HL-60 (cell line): ENCODE measurements around the gene SBK3.

ENCODE experiments used
- DNase-seq, 2 experiments: peaks; one replicate each; pipeline ENCODE4 v3.0.0-alpha.2; 2010 to 2020; ENCODE audit warnings: low read depth in 1 of 2, low spot score in 1 of 2
- H3K27ac ChIP-seq: fragments of 250-450 bp; sonication (Bioruptor Pico); replicated peaks from 2 replicates; pipeline ENCODE4 v1.5.1; 2020; ENCODE audit warnings: mild to moderate bottlenecking, moderate library complexity
- H3K27me3 ChIP-seq: fragments of 250-450 bp; sonication (Bioruptor Pico); 2 replicates; pipeline ENCODE4 v1.5.1; 2021; ENCODE audit warnings: mild to moderate bottlenecking, moderate library complexity; ENCODE audit not compliant: insufficient read depth, poor library complexity, severe bottlenecking
- H3K4me3 ChIP-seq: replicated peaks from 2 replicates; pipeline ENCODE4 v1.5.1; 2011; ENCODE audit warnings: mild to moderate bottlenecking, control low read depth, low read length; ENCODE audit not compliant: insufficient read depth
- GABPA ChIP-seq: IDR thresholded peaks from 2 replicates; pipeline ENCODE4 v1.6.1; 2012; ENCODE audit warnings: low read depth
- POLR2AphosphoS5 ChIP-seq: IDR thresholded peaks from 2 replicates; pipeline ENCODE4 v1.6.1; 2012; ENCODE audit warnings: low read depth
- SPI1 ChIP-seq: IDR thresholded peaks from 2 replicates; pipeline ENCODE4 v1.6.1; 2012; ENCODE audit warnings: low read depth, mild to moderate bottlenecking, borderline replicate concordance
- TF ChIP-seq, protein P1 (sequence below): IDR thresholded peaks from 2 replicates; pipeline ENCODE4 v1.6.1; 2012; ENCODE audit warnings: low read depth; ENCODE audit not compliant: insufficient replicate concordance
- TF ChIP-seq, protein P2 (sequence below): IDR thresholded peaks from one replicate; pipeline ENCODE4 v1.5.1; 2011; ENCODE audit warnings: low read length, control low read depth, inconsistent platforms; ENCODE audit not compliant: insufficient read depth

SBK3 gene

GRCh38 chr19:55516878-55517620, 28.3 kb downstream of the SBK3 start:
- Histone ChIP-seq H3K27me3 (no peaks in the 10 kb centered on the region), H3K27ac (0 out of 2 replicates have a peak overlapping the region, but pooled peaks have one; percentile 8), H3K4me3 (peak overlapping the region; percentile 28)
- peak; percentile 83 to 87 for DNase-seq
- TF ChIP-seq, protein P1, sequence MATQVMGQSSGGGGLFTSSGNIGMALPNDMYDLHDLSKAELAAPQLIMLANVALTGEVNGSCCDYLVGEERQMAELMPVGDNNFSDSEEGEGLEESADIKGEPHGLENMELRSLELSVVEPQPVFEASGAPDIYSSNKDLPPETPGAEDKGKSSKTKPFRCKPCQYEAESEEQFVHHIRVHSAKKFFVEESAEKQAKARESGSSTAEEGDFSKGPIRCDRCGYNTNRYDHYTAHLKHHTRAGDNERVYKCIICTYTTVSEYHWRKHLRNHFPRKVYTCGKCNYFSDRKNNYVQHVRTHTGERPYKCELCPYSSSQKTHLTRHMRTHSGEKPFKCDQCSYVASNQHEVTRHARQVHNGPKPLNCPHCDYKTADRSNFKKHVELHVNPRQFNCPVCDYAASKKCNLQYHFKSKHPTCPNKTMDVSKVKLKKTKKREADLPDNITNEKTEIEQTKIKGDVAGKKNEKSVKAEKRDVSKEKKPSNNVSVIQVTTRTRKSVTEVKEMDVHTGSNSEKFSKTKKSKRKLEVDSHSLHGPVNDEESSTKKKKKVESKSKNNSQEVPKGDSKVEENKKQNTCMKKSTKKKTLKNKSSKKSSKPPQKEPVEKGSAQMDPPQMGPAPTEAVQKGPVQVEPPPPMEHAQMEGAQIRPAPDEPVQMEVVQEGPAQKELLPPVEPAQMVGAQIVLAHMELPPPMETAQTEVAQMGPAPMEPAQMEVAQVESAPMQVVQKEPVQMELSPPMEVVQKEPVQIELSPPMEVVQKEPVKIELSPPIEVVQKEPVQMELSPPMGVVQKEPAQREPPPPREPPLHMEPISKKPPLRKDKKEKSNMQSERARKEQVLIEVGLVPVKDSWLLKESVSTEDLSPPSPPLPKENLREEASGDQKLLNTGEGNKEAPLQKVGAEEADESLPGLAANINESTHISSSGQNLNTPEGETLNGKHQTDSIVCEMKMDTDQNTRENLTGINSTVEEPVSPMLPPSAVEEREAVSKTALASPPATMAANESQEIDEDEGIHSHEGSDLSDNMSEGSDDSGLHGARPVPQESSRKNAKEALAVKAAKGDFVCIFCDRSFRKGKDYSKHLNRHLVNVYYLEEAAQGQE, result no peak
- TF ChIP-seq, protein P2, sequence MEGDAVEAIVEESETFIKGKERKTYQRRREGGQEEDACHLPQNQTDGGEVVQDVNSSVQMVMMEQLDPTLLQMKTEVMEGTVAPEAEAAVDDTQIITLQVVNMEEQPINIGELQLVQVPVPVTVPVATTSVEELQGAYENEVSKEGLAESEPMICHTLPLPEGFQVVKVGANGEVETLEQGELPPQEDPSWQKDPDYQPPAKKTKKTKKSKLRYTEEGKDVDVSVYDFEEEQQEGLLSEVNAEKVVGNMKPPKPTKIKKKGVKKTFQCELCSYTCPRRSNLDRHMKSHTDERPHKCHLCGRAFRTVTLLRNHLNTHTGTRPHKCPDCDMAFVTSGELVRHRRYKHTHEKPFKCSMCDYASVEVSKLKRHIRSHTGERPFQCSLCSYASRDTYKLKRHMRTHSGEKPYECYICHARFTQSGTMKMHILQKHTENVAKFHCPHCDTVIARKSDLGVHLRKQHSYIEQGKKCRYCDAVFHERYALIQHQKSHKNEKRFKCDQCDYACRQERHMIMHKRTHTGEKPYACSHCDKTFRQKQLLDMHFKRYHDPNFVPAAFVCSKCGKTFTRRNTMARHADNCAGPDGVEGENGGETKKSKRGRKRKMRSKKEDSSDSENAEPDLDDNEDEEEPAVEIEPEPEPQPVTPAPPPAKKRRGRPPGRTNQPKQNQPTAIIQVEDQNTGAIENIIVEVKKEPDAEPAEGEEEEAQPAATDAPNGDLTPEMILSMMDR, result peak; percentile 65

- peaks cover 3% of the 10 kb centered on the region for H3K27me3 ChIP-seq
- no peak for DNase-seq
- no peak overlapping the region for H3K27ac ChIP-seq
These were observed 37.2 kb downstream of the SBK3 start for GRCh38 chr19:55508120-55508519.

GRCh38 chr19:55504981-55505380, 40.4 kb downstream of the SBK3 start:
- DNase-seq, result no peak
- H3K27me3 ChIP-seq, result peaks cover 3% of the 10 kb centered on the region
- no peak overlapping the region for H3K27ac ChIP-seq
- TF ChIP-seq, protein P2, result no peak
- TF ChIP-seq SPI1, result no peak
- TF ChIP-seq, protein P1, result no peak
- no peak for TF ChIP-seq GABPA
- no peak for TF ChIP-seq POLR2AphosphoS5
- no peak overlapping the region for H3K4me3 ChIP-seq

More at GRCh38 chr19:55508120-55508519, 37.2 kb downstream of the SBK3 start:
- TF ChIP-seq, protein P2, result no peak
- TF ChIP-seq POLR2AphosphoS5, result no peak
- no peak for TF ChIP-seq GABPA
- TF ChIP-seq SPI1, result no peak
- TF ChIP-seq, protein P1, result no peak
- H3K4me3 ChIP-seq, result no peak overlapping the region
